GM12873 (cell line): Measurements from ENCODE around the gene CAV1.

ENCODE experiments used
- TF ChIP-seq, protein P1 (sequence below): IDR thresholded peaks from 2 replicates; pipeline ENCODE4 v1.5.1; 2012; ENCODE audit warnings: low read depth, mild to moderate bottlenecking, moderate library complexity, low read length, control low read depth; ENCODE audit not compliant: insufficient read depth; ENCODE audit errors: missing control alignments

The CAV1 gene

DNA sequence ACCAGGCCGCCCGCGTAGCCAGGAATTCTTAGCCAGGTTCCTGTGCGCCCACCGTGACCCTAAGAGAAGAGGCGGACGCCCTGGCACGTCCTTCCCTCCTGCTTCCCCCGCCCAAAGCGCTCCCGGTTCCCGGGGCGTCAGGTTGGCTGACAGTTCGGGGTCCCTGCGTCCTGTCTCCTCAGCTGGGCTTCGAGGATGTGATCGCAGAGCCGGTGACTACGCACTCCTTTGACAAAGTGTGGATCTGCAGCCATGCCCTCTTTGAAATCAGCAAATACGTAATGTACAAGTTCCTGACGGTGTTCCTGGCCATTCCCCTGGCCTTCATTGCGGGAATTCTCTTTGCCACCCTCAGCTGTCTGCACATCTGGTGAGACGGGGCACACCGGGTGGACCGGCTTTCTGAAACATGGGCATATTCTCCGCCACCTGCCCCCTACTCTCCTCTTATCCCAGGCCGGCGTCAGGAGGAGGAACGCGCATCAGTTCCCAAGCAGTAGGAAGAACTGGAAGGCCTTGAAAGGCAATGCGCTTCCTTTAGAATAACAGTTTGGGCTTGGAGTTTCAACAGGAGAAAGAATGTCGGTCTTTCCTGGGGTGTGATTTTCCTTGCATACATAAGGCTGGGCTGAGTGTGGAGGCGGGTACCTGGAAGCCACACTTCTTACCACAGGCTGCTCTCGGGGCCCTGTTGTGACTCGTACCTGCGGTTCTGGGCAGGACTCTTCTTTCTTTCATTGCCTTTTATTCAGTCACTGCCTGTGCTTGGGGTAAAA is 24.6 kb upstream of the CAV1 start:
- TF ChIP-seq, protein P1, sequence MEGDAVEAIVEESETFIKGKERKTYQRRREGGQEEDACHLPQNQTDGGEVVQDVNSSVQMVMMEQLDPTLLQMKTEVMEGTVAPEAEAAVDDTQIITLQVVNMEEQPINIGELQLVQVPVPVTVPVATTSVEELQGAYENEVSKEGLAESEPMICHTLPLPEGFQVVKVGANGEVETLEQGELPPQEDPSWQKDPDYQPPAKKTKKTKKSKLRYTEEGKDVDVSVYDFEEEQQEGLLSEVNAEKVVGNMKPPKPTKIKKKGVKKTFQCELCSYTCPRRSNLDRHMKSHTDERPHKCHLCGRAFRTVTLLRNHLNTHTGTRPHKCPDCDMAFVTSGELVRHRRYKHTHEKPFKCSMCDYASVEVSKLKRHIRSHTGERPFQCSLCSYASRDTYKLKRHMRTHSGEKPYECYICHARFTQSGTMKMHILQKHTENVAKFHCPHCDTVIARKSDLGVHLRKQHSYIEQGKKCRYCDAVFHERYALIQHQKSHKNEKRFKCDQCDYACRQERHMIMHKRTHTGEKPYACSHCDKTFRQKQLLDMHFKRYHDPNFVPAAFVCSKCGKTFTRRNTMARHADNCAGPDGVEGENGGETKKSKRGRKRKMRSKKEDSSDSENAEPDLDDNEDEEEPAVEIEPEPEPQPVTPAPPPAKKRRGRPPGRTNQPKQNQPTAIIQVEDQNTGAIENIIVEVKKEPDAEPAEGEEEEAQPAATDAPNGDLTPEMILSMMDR = no peak

DNA sequence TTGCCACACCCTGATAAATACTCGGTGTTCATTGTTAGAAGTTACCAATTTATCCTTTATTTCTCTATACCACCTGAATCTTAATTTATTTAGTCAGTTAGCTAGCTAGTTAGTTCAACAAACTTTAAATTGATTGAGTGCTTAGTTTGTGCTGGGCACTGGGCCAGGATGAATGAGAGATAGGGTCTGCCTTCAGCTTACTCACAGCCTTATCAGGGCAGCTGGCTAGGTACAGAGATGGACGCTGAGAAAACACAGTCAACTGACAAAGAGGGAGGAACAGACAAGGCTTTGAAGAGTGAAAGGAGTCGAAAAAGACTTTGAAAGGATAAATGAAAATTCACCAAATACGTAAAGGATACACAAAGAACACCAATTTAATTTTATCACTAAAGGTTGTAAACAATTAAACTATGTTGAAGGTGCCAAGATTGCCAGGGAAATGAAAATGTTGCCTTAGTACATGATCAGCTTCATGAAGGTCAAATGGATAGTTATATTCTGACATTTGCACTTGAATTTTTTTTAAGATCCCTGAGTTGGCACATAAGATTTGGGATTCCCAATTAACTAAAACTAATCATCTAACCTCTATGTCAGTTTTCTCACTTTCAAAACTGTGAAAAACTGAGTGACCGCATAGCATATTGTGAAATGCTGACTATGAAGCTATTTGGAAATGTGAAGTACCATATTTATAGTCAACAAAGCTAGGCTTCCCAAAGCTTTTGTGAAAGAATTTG is 23.2 kb upstream of the CAV1 start:
- TF ChIP-seq, protein P1 = no peak

DNA sequence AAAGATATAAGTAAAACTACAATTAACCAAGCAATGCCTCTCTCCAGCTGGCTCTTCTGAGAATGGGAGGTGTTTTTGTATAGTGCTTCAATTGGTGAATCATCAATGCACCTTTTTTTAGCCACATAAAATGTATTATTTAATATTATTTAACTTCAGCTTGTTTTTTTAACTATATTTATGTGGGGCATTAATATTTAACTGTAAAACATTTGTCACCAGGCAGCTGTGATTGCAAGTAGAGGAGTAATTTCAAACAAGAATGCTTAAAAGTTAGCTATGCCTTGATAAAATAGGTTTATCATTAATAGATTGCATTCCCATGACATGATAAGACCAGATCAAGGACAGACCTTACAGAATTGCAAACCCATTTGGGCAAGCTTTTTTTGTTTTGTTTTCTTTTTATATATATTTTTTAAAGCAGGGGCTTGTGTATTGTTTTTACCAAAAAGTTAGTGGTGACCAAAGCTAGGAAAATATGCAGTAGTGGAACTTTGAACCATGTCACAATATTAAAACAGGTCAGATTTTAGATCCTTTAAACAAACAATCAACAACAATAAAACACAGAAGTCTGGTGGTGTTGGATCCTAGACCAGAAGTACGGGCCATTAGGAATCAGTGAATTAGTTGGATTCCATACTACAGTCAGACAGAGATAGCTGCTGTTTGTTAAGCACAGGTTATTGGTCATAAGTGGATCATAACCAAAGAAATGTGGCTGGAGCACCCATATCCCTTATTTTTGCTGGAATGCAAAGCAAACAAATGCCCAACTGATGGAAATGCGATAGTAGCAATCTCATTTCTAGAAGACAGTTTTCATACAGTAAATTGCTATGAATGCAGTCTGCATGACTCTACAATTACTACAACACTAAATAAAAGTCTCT is 22.4 kb upstream of the CAV1 start:
- TF ChIP-seq, protein P1 = no peak

DNA sequence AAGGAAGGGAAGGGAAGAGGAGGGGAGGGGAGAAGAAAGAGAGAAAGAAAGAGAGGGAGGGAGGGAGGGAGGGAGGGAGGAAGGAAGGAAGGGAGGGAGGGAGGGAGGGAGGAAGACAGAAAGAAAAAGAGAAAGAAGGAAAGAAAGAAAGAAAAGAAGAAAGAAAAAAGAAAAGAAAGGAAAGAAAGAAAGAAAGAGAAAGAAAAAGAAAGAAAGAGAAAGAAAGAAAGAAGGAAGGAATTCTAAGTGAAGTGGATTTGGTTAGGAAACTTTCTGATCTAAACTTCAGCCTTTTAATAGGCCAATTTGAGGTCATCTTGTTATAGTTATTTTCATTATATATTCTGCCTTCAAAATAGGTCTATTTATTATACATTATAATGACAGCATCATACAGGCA is 21.0 kb upstream of the CAV1 start:
- TF ChIP-seq, protein P1 = no peak

DNA sequence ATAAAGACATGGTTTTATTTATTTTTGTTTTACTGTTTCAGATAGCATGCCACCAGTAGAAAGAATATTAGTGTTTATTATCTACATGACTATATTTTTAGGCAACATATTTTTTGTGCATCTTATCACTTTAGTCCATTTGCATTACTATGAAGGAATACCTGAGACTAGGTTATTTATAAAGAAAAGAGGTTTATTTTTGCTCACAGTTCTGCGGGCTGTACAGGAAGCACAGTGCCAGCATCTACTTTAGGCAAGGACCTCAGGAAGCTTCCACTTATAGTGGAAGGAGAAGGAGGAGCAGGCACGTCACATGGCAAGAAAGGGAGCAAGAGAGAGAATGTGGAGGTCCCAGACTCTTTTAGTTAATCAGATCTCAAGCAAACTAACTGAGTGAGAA is 19.6 kb upstream of the CAV1 start:
- TF ChIP-seq, protein P1 = no peak

DNA sequence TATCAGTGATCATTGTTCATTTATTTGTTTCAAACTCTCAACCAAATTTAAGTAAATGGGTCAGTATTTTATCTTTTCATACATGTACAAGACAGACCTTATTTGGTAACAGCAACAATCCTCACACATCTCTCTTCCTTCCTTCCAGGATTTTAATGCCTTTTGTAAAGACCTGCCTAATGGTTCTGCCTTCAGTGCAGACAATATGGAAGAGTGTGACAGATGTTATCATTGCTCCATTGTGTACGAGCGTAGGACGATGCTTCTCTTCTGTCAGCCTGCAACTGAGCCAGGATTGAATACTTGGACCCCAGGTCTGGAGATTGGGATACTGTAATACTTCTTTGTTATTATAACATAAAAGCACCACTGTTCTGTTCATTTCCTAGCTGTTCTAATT is 19.0 kb upstream of the CAV1 start:
- TF ChIP-seq, protein P1 = no peak
